SJCRH30 (cell line): ENCODE data around the gene GRIK1. TPM values are rescaled to one million over a fixed set of nuclear protein-coding genes. Genes with fewer than 3 reads are reported as not detected.

Experiments used
- DNase-seq, 2 experiments: peaks; one replicate each; pipeline ENCODE4 v3.0.0-alpha.2; 2015 to 2020
- H3K27ac ChIP-seq: fragments of 250-450 bp; sonication (Bioruptor Pico); 2 replicates; pipeline ENCODE4 v1.5.1; 2020; ENCODE audit warnings: mild to moderate bottlenecking, moderate library complexity
- H3K27me3 ChIP-seq: fragments of 250-450 bp; sonication (Bioruptor Pico); 2 replicates; pipeline ENCODE4 v1.5.1; 2020; ENCODE audit warnings: mild to moderate bottlenecking, moderate library complexity
- H3K36me3 ChIP-seq: fragments of 250-450 bp; sonication (Bioruptor Pico); 2 replicates; pipeline ENCODE4 v1.5.1; 2020; ENCODE audit warnings: mild to moderate bottlenecking, moderate library complexity
- H3K4me1 ChIP-seq: fragments of 250-450 bp; sonication (Bioruptor Pico); 2 replicates; pipeline ENCODE4 v1.5.1; 2020; ENCODE audit warnings: mild to moderate bottlenecking, moderate library complexity
- H3K4me3 ChIP-seq: fragments of 250-450 bp; sonication (Bioruptor Pico); 2 replicates; pipeline ENCODE4 v1.5.1; 2020; ENCODE audit warnings: mild to moderate bottlenecking, moderate library complexity
- H3K9me3 ChIP-seq: fragments of 250-450 bp; sonication (Bioruptor Pico); replicated peaks from 2 replicates; pipeline ENCODE4 v1.5.1; 2020; ENCODE audit warnings: mild to moderate bottlenecking, moderate library complexity
- total RNA-seq: library from RNA; depleted of rRNA; stranded (reverse); fragments of >200 nt; shearing (Covaris generic); gene quantifications from 2 replicates; pipeline ENCODE4 v1.2.3, GENCODE V29; 2014

GRIK1 gene
- total RNA-seq, 1 experiment from 2014 or later = not detected

GRCh38 chr21:29940991-29941390 is 1.2 kb upstream of the GRIK1 start:
- Histone ChIP-seq H3K27ac (no peak overlapping the region), H3K9me3 (no peaks in the 10 kb centered on the region), H3K4me1 (no peaks in the 10 kb centered on the region), H3K27me3 (no peaks in the 10 kb centered on the region; the same call in 1 of the 2 replicates), H3K4me3 (no peak overlapping the region), H3K36me3 (no peaks in the 10 kb centered on the region)
- DNase-seq = no peak

GRCh38 chr21:29940361-29940760 is 565 bp upstream of the GRIK1 start:
- Histone ChIP-seq H3K4me3 (no peak overlapping the region), H3K36me3 (no peaks in the 10 kb centered on the region), H3K27ac (no peak overlapping the region), H3K9me3 (no peaks in the 10 kb centered on the region), H3K27me3 (no peaks in the 10 kb centered on the region; the same call in 1 of the 2 replicates), H3K4me1 (no peaks in the 10 kb centered on the region)
- DNase-seq = no peak

- no peaks in the 10 kb centered on the region for H3K27me3 ChIP-seq
- DNase-seq = no peak
- H3K4me1 ChIP-seq = no peaks in the 10 kb centered on the region
Observed at GRCh38 chr21:29939104-29939923, 482 bp downstream of the GRIK1 start.

GRCh38 chr21:29938776-29939103 is 1.1 kb downstream of the GRIK1 start:
- no peaks in the 10 kb centered on the region for H3K4me1 ChIP-seq
- H3K27ac ChIP-seq = no peak overlapping the region
- no peaks in the 10 kb centered on the region for H3K9me3 ChIP-seq
- no peak for DNase-seq
- H3K36me3 ChIP-seq = no peaks in the 10 kb centered on the region
- H3K4me3 ChIP-seq = no peak overlapping the region
- H3K27me3 ChIP-seq = no peaks in the 10 kb centered on the region

More at GRCh38 chr21:29939104-29939923, 482 bp downstream of the GRIK1 start:
- Histone ChIP-seq H3K36me3 (no peaks in the 10 kb centered on the region), H3K27ac (no peak overlapping the region), H3K9me3 (no peaks in the 10 kb centered on the region), H3K4me3 (no peak overlapping the region)

- Histone ChIP-seq H3K36me3 (no peaks in the 10 kb centered on the region), H3K9me3 (no peaks in the 10 kb centered on the region), H3K4me1 (no peaks in the 10 kb centered on the region), H3K27ac (no peak overlapping the region), H3K27me3 (no peaks in the 10 kb centered on the region), H3K4me3 (no peak overlapping the region)
- peak in 1 of 2 experiments; percentile 9 for DNase-seq
Observed at GRCh38 chr21:29933088-29933487, 6.7 kb downstream of the GRIK1 start.

- Histone ChIP-seq H3K9me3 (no peaks in the 10 kb centered on the region), H3K27ac (no peak overlapping the region), H3K27me3 (no peaks in the 10 kb centered on the region), H3K4me1 (no peaks in the 10 kb centered on the region), H3K4me3 (no peak overlapping the region), H3K36me3 (no peaks in the 10 kb centered on the region)
- no peak for DNase-seq
Observed at GRCh38 chr21:29928537-29928936, 11.3 kb downstream of the GRIK1 start.

GRCh38 chr21:29920938-29921337 is 18.9 kb downstream of the GRIK1 start:
- no peaks in the 10 kb centered on the region for H3K36me3 ChIP-seq
- no peak overlapping the region for H3K27ac ChIP-seq
- H3K4me1 ChIP-seq = no peaks in the 10 kb centered on the region
- no peak for DNase-seq
- H3K4me3 ChIP-seq = no peak overlapping the region
- no peaks in the 10 kb centered on the region for H3K9me3 ChIP-seq
- H3K27me3 ChIP-seq = no peaks in the 10 kb centered on the region

GRCh38 chr21:29914326-29914725 is 25.5 kb downstream of the GRIK1 start:
- Histone ChIP-seq H3K9me3 (0 out of 2 replicates have a peak, but pooled peaks cover 2% of the 10 kb centered on the region), H3K4me3 (no peak overlapping the region), H3K36me3 (no peaks in the 10 kb centered on the region), H3K27ac (no peak overlapping the region), H3K27me3 (no peaks in the 10 kb centered on the region), H3K4me1 (no peaks in the 10 kb centered on the region)
- DNase-seq = no peak

- Histone ChIP-seq H3K36me3 (no peaks in the 10 kb centered on the region), H3K4me1 (no peaks in the 10 kb centered on the region), H3K9me3 (0 out of 2 replicates have a peak, but pooled peaks cover 2% of the 10 kb centered on the region), H3K27ac (no peak overlapping the region), H3K4me3 (no peak overlapping the region), H3K27me3 (no peaks in the 10 kb centered on the region)
- DNase-seq = no peak
Observed at GRCh38 chr21:29909571-29909970, 30.2 kb downstream of the GRIK1 start.

- no peak overlapping the region for H3K4me3 ChIP-seq
- H3K27ac ChIP-seq = no peak overlapping the region
- peak in 1 of 2 experiments; percentile 5 for DNase-seq
- H3K9me3 ChIP-seq = no peaks in the 10 kb centered on the region
- H3K4me1 ChIP-seq = no peaks in the 10 kb centered on the region
- H3K27me3 ChIP-seq = no peaks in the 10 kb centered on the region
- H3K36me3 ChIP-seq = no peaks in the 10 kb centered on the region
Observed at GRCh38 chr21:29904359-29905282, 35.2 kb downstream of the GRIK1 start.

GRCh38 chr21:29896884-29897283 is 42.9 kb downstream of the GRIK1 start:
- no peaks in the 10 kb centered on the region for H3K4me1 ChIP-seq
- no peaks in the 10 kb centered on the region for H3K36me3 ChIP-seq
- H3K4me3 ChIP-seq = no peak overlapping the region
- H3K27me3 ChIP-seq = no peaks in the 10 kb centered on the region; the same call in 1 of the 2 replicates
- H3K9me3 ChIP-seq = no peaks in the 10 kb centered on the region
- no peak overlapping the region for H3K27ac ChIP-seq
- no peak for DNase-seq

- no peak for DNase-seq
- H3K27me3 ChIP-seq = no peaks in the 10 kb centered on the region; the same call in 1 of the 2 replicates
- no peaks in the 10 kb centered on the region for H3K9me3 ChIP-seq
Observed at GRCh38 chr21:29893687-29894086, 46.1 kb downstream of the GRIK1 start.

GRCh38 chr21:29892379-29892778 is 47.4 kb downstream of the GRIK1 start:
- Histone ChIP-seq H3K27me3 (no peaks in the 10 kb centered on the region; the same call in 1 of the 2 replicates), H3K4me1 (no peaks in the 10 kb centered on the region), H3K9me3 (no peaks in the 10 kb centered on the region), H3K27ac (no peak overlapping the region), H3K4me3 (no peak overlapping the region), H3K36me3 (no peaks in the 10 kb centered on the region)
- DNase-seq = no peak

More at GRCh38 chr21:29893687-29894086, 46.1 kb downstream of the GRIK1 start:
- Histone ChIP-seq H3K4me3 (no peak overlapping the region), H3K27ac (no peak overlapping the region), H3K36me3 (no peaks in the 10 kb centered on the region), H3K4me1 (no peaks in the 10 kb centered on the region)

GRCh38 chr21:29888437-29888836 is 51.4 kb downstream of the GRIK1 start:
- H3K36me3 ChIP-seq = no peaks in the 10 kb centered on the region
- DNase-seq = no peak
- no peaks in the 10 kb centered on the region for H3K4me1 ChIP-seq
- no peak overlapping the region for H3K4me3 ChIP-seq
- H3K27ac ChIP-seq = no peak overlapping the region
- H3K9me3 ChIP-seq = no peaks in the 10 kb centered on the region
- H3K27me3 ChIP-seq = no peaks in the 10 kb centered on the region; the same call in 1 of the 2 replicates
